RWPE1 (cell line): ENCODE data around the gene ZNF485.
"Not testable (repeated sequence)": the region's sequence is repeated elsewhere in the genome, so short reads cannot be mapped to it uniquely, and the experiment has no call there.

Experiments
- CTCF ChIA-PET: fragments of 350-600 bp; sonication (Branson Sonifier 250); formaldehyde crosslinking; extraction: SDS; loops from one replicate; lab custom pipeline; 2021; lab: Yijun Ruan, JAX
- POLR2A ChIA-PET: fragments of 400-600 bp; formaldehyde crosslinking; extraction: SDS; loops from one replicate; lab custom pipeline; 2020; ENCODE audit warnings: antibody characterized with exemption; ENCODE audit not compliant: low non-redundant PET; lab: Yijun Ruan, JAX
- DNase-seq: peaks from one replicate; pipeline ENCODE4 v3.0.0; 2012; ENCODE audit warnings: low spot score
- H3K27ac ChIP-seq: fragments of 450-650 bp; 2 replicates; pipeline ENCODE4 v1.5.1; 2017
- CTCF ChIP-seq: fragments of 450-650 bp; conservative IDR thresholded peaks from 2 replicates; pipeline ENCODE4 v1.5.1; 2017; ENCODE audit warnings: low read depth, mild to moderate bottlenecking

The ZNF485 gene

GRCh38 chr10:43623351-43623750 is 17.1 kb downstream of the ZNF485 start:
- ChIA-PET CTCF (no interaction called here), POLR2A (no interaction called here)
- no peak for DNase-seq
- no peak for TF ChIP-seq CTCF
- no peak overlapping the region for H3K27ac ChIP-seq

- CTCF ChIA-PET = no interaction called here
- no peak overlapping the region for H3K27ac ChIP-seq
- TF ChIP-seq CTCF = no peak
- DNase-seq = no peak
- POLR2A ChIA-PET = no interaction called here
Observed at GRCh38 chr10:43627942-43628341, 21.7 kb downstream of the ZNF485 start.

- POLR2A ChIA-PET = no interaction called here
- TF ChIP-seq CTCF = no peak
- CTCF ChIA-PET = no interaction called here
- DNase-seq = no peak
- no peak overlapping the region for H3K27ac ChIP-seq
Observed at GRCh38 chr10:43628956-43629355, 22.7 kb downstream of the ZNF485 start.

- DNase-seq, CTCF ChIA-PET, H3K27ac ChIP-seq, POLR2A ChIA-PET: not testable (repeated sequence)
Observed at GRCh38 chr10:43635816-43636215, 29.6 kb downstream of the ZNF485 start.

- DNase-seq = no peak
- CTCF ChIA-PET = no interaction called here
- no peak for TF ChIP-seq CTCF
- no peak overlapping the region for H3K27ac ChIP-seq
- POLR2A ChIA-PET = no interaction called here
Observed at GRCh38 chr10:43640603-43641002, 34.4 kb downstream of the ZNF485 start.

- TF ChIP-seq CTCF = no peak
- DNase-seq = no peak
- no peak overlapping the region for H3K27ac ChIP-seq
- CTCF ChIA-PET = no interaction called here
- POLR2A ChIA-PET = no interaction called here
Observed at GRCh38 chr10:43644252-43644651, 38.0 kb downstream of the ZNF485 start.

GRCh38 chr10:43645866-43646265 is 39.6 kb downstream of the ZNF485 start:
- DNase-seq = no peak
- CTCF ChIA-PET = no interaction called here
- no peak overlapping the region for H3K27ac ChIP-seq
- no peak for TF ChIP-seq CTCF
- POLR2A ChIA-PET = no interaction called here
